Measurements from ENCODE around the gene HOXB3.

DNA sequence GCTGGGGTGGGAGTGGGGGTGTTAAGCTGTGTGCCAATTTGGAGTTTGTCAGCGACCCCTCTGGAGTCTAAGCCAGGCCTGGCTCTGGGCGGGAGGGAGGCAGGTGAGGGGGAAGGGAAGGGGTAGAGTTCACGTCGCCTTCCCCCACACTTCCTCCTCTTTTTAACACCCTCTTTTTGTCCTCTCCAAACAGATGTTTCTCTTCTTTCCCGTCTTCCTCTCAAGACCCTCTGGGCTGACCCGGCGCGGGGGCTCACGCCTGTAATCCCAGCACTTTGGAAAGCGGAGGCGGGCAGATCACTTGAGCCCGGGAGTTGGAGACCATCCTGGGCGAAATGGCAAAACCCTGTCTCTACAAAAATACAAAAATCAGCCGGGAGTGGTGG, 62.5 kb downstream of the HOXB3 start:
- TF ChIP-seq, protein P1, sequence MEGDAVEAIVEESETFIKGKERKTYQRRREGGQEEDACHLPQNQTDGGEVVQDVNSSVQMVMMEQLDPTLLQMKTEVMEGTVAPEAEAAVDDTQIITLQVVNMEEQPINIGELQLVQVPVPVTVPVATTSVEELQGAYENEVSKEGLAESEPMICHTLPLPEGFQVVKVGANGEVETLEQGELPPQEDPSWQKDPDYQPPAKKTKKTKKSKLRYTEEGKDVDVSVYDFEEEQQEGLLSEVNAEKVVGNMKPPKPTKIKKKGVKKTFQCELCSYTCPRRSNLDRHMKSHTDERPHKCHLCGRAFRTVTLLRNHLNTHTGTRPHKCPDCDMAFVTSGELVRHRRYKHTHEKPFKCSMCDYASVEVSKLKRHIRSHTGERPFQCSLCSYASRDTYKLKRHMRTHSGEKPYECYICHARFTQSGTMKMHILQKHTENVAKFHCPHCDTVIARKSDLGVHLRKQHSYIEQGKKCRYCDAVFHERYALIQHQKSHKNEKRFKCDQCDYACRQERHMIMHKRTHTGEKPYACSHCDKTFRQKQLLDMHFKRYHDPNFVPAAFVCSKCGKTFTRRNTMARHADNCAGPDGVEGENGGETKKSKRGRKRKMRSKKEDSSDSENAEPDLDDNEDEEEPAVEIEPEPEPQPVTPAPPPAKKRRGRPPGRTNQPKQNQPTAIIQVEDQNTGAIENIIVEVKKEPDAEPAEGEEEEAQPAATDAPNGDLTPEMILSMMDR (IDR thresholded peaks at IDR 0.05 in 8 of 11, conservative IDR thresholded peaks at IDR 0.05 in 3 of 11) = no peak
- no peak for TF ChIP-seq POLR2A (IDR thresholded peaks at IDR 0.05)

Data from spleen (tissue), 7 donors.